ENCODE results near the gene TCF7. TPM values are rescaled to one million over a fixed set of nuclear protein-coding genes. Genes with fewer than 3 reads are reported as not detected.
"Not testable (repeated sequence)": the region's sequence is repeated elsewhere in the genome, so short reads cannot be mapped to it uniquely, and the experiment has no call there.

Gene TCF7
- total RNA-seq, 2 experiments from 2014 or later, result 7.0 to 7.9 TPM

GRCh38 chr5:134148986-134149539 lies 34.6 kb downstream of the TCF7 start:
- no peak for ATAC-seq
- no peaks in the 10 kb centered on the region for H3K9me3 Mint-ChIP-seq (ENCODE audit: low read depth)

GRCh38 chr5:134149571-134150303 lies 35.3 kb downstream of the TCF7 start:
- no peak for ATAC-seq
- Mint-ChIP-seq H3K9me3 (ENCODE audit: low read depth) (no peaks in the 10 kb centered on the region), H3K36me3 (peaks cover 40% of the 10 kb centered on the region), H3K27me3 (no peaks in the 10 kb centered on the region), H3K4me3 (no peak overlapping the region), H3K4me1 (peaks cover 12% of the 10 kb centered on the region), H3K27ac (no peak overlapping the region)
- CTCF ChIA-PET, result interaction anchor here (0.6 to 24.2 kb wide), 5 partner anchors 11 to 140 kb away, joined by 3 to 430 read pairs (median 3); no protein-coding TSS in a partner anchor
- no peak for DNase-seq

More at GRCh38 chr5:134148986-134149539, 34.6 kb downstream of the TCF7 start:
- CTCF ChIA-PET, result interaction anchor here (1.4 to 24.2 kb wide), 3 partner anchors 10 to 110 kb away, joined by 3 to 430 read pairs (median 43); no protein-coding TSS in a partner anchor
- H3K36me3 Mint-ChIP-seq, result peaks cover 38% of the 10 kb centered on the region
- H3K27me3 Mint-ChIP-seq, result no peaks in the 10 kb centered on the region
- no peak for DNase-seq
- H3K4me3 Mint-ChIP-seq, result no peak overlapping the region
- H3K27ac Mint-ChIP-seq, result no peak overlapping the region
- H3K4me1 Mint-ChIP-seq, result peaks cover 12% of the 10 kb centered on the region

- Mint-ChIP-seq H3K27me3 (no peaks in the 10 kb centered on the region), H3K27ac (peak overlapping the region; percentile 33), H3K9me3 (ENCODE audit: low read depth) (no peaks in the 10 kb centered on the region), H3K36me3 (peaks cover 49% of the 10 kb centered on the region), H3K4me3 (no peak overlapping the region), H3K4me1 (peaks cover 12% of the 10 kb centered on the region)
- CTCF ChIA-PET, result interaction anchor here (1.5 to 24.2 kb wide), 3 partner anchors 13 to 138 kb away, joined by 3 to 430 read pairs (median 43); no protein-coding TSS in a partner anchor
- ATAC-seq (no peak), DNase-seq (no peak)
Measured at GRCh38 chr5:134151723-134152122, 37.2 kb downstream of the TCF7 start.

GRCh38 chr5:134152173-134152832 lies 37.8 kb downstream of the TCF7 start:
- Mint-ChIP-seq H3K36me3 (peaks cover 49% of the 10 kb centered on the region), H3K4me1 (peaks cover 12% of the 10 kb centered on the region)
- not testable (repeated sequence) for H3K9me3 Mint-ChIP-seq (ENCODE audit: low read depth); DNase-seq; H3K27me3 Mint-ChIP-seq; ATAC-seq; H3K4me3 Mint-ChIP-seq; H3K27ac Mint-ChIP-seq
- CTCF ChIA-PET, result interaction anchor here (1.3 to 24.2 kb wide), 6 partner anchors 9 to 137 kb away, joined by 3 to 430 read pairs (median 10); no protein-coding TSS in a partner anchor

GRCh38 chr5:134153241-134153640 lies 38.8 kb downstream of the TCF7 start:
- CTCF ChIA-PET, result interaction anchor here (0.6 to 24.2 kb wide), 10 partner anchors 8 to 136 kb away, joined by 3 to 430 read pairs (median 4); no protein-coding TSS in a partner anchor
- Mint-ChIP-seq H3K27me3 (no peaks in the 10 kb centered on the region), H3K9me3 (ENCODE audit: low read depth) (no peaks in the 10 kb centered on the region), H3K4me1 (peaks cover 12% of the 10 kb centered on the region), H3K36me3 (peaks cover 57% of the 10 kb centered on the region), H3K27ac (no peak overlapping the region), H3K4me3 (no peak overlapping the region)
- DNase-seq (no peak), ATAC-seq (no peak)

- Mint-ChIP-seq H3K4me3 (no peak overlapping the region), H3K27me3 (no peaks in the 10 kb centered on the region), H3K36me3 (peaks cover 60% of the 10 kb centered on the region), H3K27ac (no peak overlapping the region), H3K9me3 (ENCODE audit: low read depth) (no peaks in the 10 kb centered on the region), H3K4me1 (peaks cover 12% of the 10 kb centered on the region)
- no peak for ATAC-seq
- CTCF ChIA-PET, result interaction anchor here (1.0 to 24.2 kb wide), 7 partner anchors 8 to 114 kb away, joined by 3 to 430 read pairs (median 5); no protein-coding TSS in a partner anchor
- DNase-seq, result no peak
Measured at GRCh38 chr5:134153657-134154056, 39.2 kb downstream of the TCF7 start.

- ATAC-seq, result no peak
- no peak for DNase-seq
- Mint-ChIP-seq H3K36me3 (peaks cover 62% of the 10 kb centered on the region), H3K27me3 (no peaks in the 10 kb centered on the region), H3K4me1 (peaks cover 14% of the 10 kb centered on the region), H3K9me3 (ENCODE audit: low read depth) (peaks cover 4% of the 10 kb centered on the region), H3K27ac (no peak overlapping the region), H3K4me3 (no peak overlapping the region)
- CTCF ChIA-PET, result interaction anchor here (1.4 to 1.9 kb wide), 4 partner anchors 9 to 122 kb away, joined by 3 to 6 read pairs (median 5); no protein-coding TSS in a partner anchor
Measured at GRCh38 chr5:134161513-134162395, 47.3 kb downstream of the TCF7 start.

- peaks cover 64% of the 10 kb centered on the region for H3K36me3 Mint-ChIP-seq
- CTCF ChIA-PET, result interaction anchor here (1.4 kb wide), 1 partner anchor 61 kb away, joined by 3 read pairs; no protein-coding TSS in a partner anchor
- no peak overlapping the region for H3K27ac Mint-ChIP-seq
- DNase-seq (no peak), ATAC-seq (no peak)
- H3K27me3 Mint-ChIP-seq, result no peaks in the 10 kb centered on the region
- H3K4me1 Mint-ChIP-seq, result peaks cover 14% of the 10 kb centered on the region
- no peak overlapping the region for H3K4me3 Mint-ChIP-seq
- H3K9me3 Mint-ChIP-seq (ENCODE audit: low read depth), result peaks cover 4% of the 10 kb centered on the region
Measured at GRCh38 chr5:134162592-134162991, 48.1 kb downstream of the TCF7 start.

- Mint-ChIP-seq H3K4me1 (peaks cover 27% of the 10 kb centered on the region), H3K27me3 (no peaks in the 10 kb centered on the region), H3K4me3 (no peak overlapping the region), H3K9me3 (ENCODE audit: low read depth) (no peaks in the 10 kb centered on the region), H3K27ac (no peak overlapping the region), H3K36me3 (peaks cover 48% of the 10 kb centered on the region)
- no peak for ATAC-seq
- CTCF ChIA-PET, result no interaction called here
- no peak for DNase-seq
Measured at GRCh38 chr5:134171972-134172371, 57.5 kb downstream of the TCF7 start.

- H3K9me3 Mint-ChIP-seq (ENCODE audit: low read depth), result no peaks in the 10 kb centered on the region
- DNase-seq, result no peak
- H3K4me1 Mint-ChIP-seq, result peaks cover 30% of the 10 kb centered on the region
- CTCF ChIA-PET, result interaction anchor here (0.8 kb wide), 1 partner anchor 11 kb away, joined by 4 read pairs; no protein-coding TSS in a partner anchor
- H3K36me3 Mint-ChIP-seq, result peaks cover 33% of the 10 kb centered on the region
- peak overlapping the region; percentile 97 for H3K4me3 Mint-ChIP-seq
- ATAC-seq, result no peak
- no peaks in the 10 kb centered on the region for H3K27me3 Mint-ChIP-seq
- peak overlapping the region; percentile 97 for H3K27ac Mint-ChIP-seq
Measured at GRCh38 chr5:134174841-134175839, 60.7 kb downstream of the TCF7 start.

- DNase-seq, result peak; percentile 65
- CTCF ChIA-PET, result interaction anchor here (0.6 to 1.3 kb wide), 4 partner anchors 10 to 136 kb away, joined by 3 to 4 read pairs (median 4); no protein-coding TSS in a partner anchor
- H3K4me3 Mint-ChIP-seq, result peak overlapping the region; percentile 97
- no peaks in the 10 kb centered on the region for H3K9me3 Mint-ChIP-seq (ENCODE audit: low read depth)
- H3K36me3 Mint-ChIP-seq, result peaks cover 25% of the 10 kb centered on the region
- H3K27ac Mint-ChIP-seq, result peak overlapping the region; percentile 97
- ATAC-seq, result peak; percentile 28
- H3K27me3 Mint-ChIP-seq, result no peaks in the 10 kb centered on the region
- H3K4me1 Mint-ChIP-seq, result peaks cover 30% of the 10 kb centered on the region
Measured at GRCh38 chr5:134175921-134176510, 61.5 kb downstream of the TCF7 start.

All from activated CD8-positive, alpha-beta memory T cell treated with anti-CD3 and anti-CD28 coated beads, Interleukin-2, amount 10 ng/mL, durations not matched to agents 7 days and 5 days (primary cell).